ENCODE measurements around the gene DAB2IP. TPM values are rescaled to one million over a fixed set of nuclear protein-coding genes. Genes with fewer than 3 reads are reported as not detected.

The DAB2IP gene
- total RNA-seq, 2 donors from 2014 or later = 51.6 to 83.2 TPM

DNA sequence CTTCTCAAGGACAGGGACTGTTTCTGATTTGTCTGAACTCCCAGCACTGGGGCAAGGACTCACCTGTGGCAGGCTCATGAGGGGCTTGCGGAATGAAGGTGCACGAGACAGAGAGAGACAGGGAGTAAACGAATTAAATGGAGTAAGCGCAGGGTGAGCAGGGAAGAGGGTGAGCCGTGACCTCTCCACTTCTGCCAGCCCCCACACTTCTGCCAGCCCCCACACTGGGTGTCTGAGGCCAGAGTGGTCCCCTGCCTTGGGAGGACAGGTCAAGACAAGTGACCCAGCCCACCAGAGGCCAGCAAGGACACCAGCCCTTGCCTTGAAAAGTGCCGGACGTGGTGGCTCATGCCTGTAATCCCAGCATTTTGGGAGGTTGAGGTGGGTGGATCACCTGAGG, 37.2 kb downstream of the DAB2IP start:
- no peak overlapping the region for H3K4me3 ChIP-seq

DNA sequence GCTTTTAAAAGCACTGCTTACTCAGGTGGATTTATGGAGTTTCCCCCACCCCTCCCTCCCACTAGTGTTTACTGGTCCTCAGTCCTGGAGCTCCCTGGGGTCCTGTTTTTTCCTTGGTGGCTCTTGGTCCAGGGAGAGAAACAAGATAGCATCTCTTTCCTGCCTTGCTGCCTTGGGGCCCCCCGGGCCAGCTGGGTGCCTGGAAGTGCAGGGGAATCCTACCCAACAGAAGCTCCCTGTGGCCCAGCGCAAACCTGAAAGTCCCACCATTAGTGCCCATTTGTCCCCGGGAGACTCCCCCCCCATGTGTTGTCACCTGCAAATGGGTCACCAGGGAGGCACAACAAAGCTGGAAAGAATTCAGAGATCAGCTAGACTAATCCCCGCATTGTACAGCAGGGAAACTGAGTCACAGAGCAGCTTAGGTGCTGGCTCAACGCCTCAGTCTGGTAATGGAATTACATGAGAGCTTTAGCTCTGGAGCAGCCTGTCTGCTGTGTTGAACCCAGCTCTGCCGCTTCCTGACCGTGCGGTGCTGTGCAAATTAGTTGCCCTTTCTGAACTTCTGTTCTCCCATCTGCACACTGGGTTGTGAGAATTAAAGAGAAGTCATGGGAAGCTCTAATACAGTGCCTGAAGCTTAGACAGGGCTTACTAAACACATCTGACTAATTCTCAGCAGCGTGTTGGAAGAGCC, 38.2 kb downstream of the DAB2IP start:
- intact Hi-C loops (cut with DNase I) = loop anchor here (5.0 kb wide), 2 partner anchors 142 to 303 kb away; no protein-coding TSS in a partner anchor

More for the DNA sequence above, 37.2 kb downstream of the DAB2IP start:
- Histone ChIP-seq H3K9me3 (no peaks in the 10 kb centered on the region), H3K27me3 (replicated peaks; ENCODE audit: insufficient read depth) (no peaks in the 10 kb centered on the region), H3K36me3 (no peaks in the 10 kb centered on the region), H3K4me1 (replicated peaks) (no peaks in the 10 kb centered on the region), H3K27ac (no peak overlapping the region)
- intact Hi-C loops (cut with DNase I) = loop anchor here (5.0 kb wide), 2 partner anchors 141 to 304 kb away; no protein-coding TSS in a partner anchor
- TF ChIP-seq POLR2A (IDR thresholded peaks at IDR 0.05) (no peak), POLR2AphosphoS5 (IDR thresholded peaks at IDR 0.05) (no peak)
- TF ChIP-seq, protein P1, sequence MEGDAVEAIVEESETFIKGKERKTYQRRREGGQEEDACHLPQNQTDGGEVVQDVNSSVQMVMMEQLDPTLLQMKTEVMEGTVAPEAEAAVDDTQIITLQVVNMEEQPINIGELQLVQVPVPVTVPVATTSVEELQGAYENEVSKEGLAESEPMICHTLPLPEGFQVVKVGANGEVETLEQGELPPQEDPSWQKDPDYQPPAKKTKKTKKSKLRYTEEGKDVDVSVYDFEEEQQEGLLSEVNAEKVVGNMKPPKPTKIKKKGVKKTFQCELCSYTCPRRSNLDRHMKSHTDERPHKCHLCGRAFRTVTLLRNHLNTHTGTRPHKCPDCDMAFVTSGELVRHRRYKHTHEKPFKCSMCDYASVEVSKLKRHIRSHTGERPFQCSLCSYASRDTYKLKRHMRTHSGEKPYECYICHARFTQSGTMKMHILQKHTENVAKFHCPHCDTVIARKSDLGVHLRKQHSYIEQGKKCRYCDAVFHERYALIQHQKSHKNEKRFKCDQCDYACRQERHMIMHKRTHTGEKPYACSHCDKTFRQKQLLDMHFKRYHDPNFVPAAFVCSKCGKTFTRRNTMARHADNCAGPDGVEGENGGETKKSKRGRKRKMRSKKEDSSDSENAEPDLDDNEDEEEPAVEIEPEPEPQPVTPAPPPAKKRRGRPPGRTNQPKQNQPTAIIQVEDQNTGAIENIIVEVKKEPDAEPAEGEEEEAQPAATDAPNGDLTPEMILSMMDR (IDR thresholded peaks at IDR 0.05) = no peak
- no peak for DNase-seq (ENCODE audit: low spot score)
- WGBS = 92% methylated on average over 7 of the region's 7 CpGs

DNA sequence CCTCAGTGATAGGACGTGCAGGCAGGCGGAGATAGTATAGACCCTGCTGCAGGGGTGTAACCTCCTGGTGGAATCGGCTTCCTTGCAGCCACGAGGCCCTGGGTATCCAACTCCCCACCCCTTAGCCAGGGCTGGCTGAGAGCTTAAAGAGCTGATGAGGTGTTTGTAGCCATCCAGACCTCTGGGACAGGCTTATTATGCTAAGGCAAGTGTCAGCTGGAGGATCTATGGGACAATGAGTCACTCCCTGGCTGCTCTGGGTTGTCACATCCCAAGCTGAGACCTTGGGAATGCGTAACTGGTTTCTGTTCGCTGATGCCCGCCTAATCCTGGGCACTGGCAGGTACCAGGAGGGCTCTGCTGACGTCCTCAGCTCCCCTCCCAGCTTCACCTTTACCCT, 38.9 kb downstream of the DAB2IP start:
- H3K4me1 ChIP-seq (replicated peaks) = no peaks in the 10 kb centered on the region
- WGBS = 88% methylated on average over 8 of the region's 8 CpGs
- H3K4me3 ChIP-seq = no peak overlapping the region
- no peaks in the 10 kb centered on the region for H3K27me3 ChIP-seq (replicated peaks; ENCODE audit: insufficient read depth)
- no peaks in the 10 kb centered on the region for H3K36me3 ChIP-seq
- H3K27ac ChIP-seq = no peak overlapping the region
- intact Hi-C loops (cut with DNase I) = no loop called here
- no peak for DNase-seq (ENCODE audit: low spot score)
- TF ChIP-seq POLR2AphosphoS5 (IDR thresholded peaks at IDR 0.05) = no peak
- TF ChIP-seq POLR2A (IDR thresholded peaks at IDR 0.05) = no peak
- TF ChIP-seq, protein P1 (IDR thresholded peaks at IDR 0.05) = no peak
- H3K9me3 ChIP-seq = no peaks in the 10 kb centered on the region

More for the DNA sequence above, 38.2 kb downstream of the DAB2IP start:
- H3K4me1 ChIP-seq (replicated peaks) = no peaks in the 10 kb centered on the region
- WGBS = 89% methylated on average over 9 of the region's 9 CpGs
- H3K4me3 ChIP-seq = no peak overlapping the region
- H3K9me3 ChIP-seq = no peaks in the 10 kb centered on the region
- H3K27me3 ChIP-seq (replicated peaks; ENCODE audit: insufficient read depth) = no peaks in the 10 kb centered on the region
- DNase-seq (ENCODE audit: low spot score) = no peak
- TF ChIP-seq, protein P1 (IDR thresholded peaks at IDR 0.05) = no peak
- TF ChIP-seq POLR2A (IDR thresholded peaks at IDR 0.05) = no peak
- TF ChIP-seq POLR2AphosphoS5 (IDR thresholded peaks at IDR 0.05) = no peak
- no peaks in the 10 kb centered on the region for H3K36me3 ChIP-seq
- H3K27ac ChIP-seq = no peak overlapping the region

DNA sequence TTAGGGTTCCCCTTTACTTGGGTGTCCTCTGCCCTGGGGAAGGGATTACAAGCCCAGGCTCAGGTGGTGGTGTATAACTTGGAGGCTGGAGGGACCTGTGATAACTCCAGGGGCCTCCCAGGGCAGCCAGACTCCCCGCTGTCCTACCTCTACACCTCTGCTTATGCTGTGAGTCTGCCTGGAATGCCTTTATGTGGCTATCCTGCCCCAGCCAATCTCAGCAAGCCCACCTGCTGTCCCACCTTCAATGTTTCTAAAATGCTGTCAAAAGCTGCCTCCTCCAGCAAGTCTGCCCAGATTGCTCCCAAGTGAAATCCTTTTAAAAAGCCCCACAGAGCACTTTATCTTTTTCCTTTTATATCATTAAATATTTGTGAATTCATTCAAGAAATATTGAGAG, 39.3 kb downstream of the DAB2IP start:
- 100% methylated on average over 1 of the region's 1 CpG for WGBS
- TF ChIP-seq, protein P1 (IDR thresholded peaks at IDR 0.05) = no peak
- no peak for TF ChIP-seq POLR2A (IDR thresholded peaks at IDR 0.05)
- TF ChIP-seq POLR2AphosphoS5 (IDR thresholded peaks at IDR 0.05) = no peak
- Histone ChIP-seq H3K4me3 (no peak overlapping the region), H3K4me1 (replicated peaks) (no peaks in the 10 kb centered on the region), H3K27me3 (replicated peaks; ENCODE audit: insufficient read depth) (no peaks in the 10 kb centered on the region), H3K9me3 (no peaks in the 10 kb centered on the region), H3K36me3 (no peaks in the 10 kb centered on the region), H3K27ac (no peak overlapping the region)
- intact Hi-C loops (cut with DNase I) = no loop called here
- DNase-seq (ENCODE audit: low spot score) = no peak

DNA sequence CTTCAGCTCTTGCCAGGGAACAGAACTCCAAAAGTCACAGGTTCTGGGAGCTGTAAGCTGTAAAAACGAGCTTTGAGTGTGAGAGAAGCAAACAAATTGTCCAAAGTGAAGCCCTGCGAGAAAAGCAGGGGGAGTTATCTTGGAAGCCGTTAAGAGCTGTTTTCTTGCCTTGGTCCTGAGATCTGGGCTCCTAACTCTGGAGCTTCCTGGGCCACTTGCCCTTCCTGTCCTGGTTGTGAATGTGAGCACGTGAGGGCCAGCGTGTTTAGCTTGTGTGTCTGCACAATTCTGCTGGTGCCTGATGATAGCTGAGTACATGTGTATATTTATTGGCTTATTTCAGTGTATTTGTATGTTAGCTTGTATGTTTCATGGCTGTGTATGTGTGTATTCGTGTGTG, 40.5 kb downstream of the DAB2IP start:
- TF ChIP-seq, protein P1 (IDR thresholded peaks at IDR 0.05) = no peak
- TF ChIP-seq POLR2A (IDR thresholded peaks at IDR 0.05) = no peak
- TF ChIP-seq POLR2AphosphoS5 (IDR thresholded peaks at IDR 0.05) = no peak
- H3K4me1 ChIP-seq (replicated peaks) = no peaks in the 10 kb centered on the region
- H3K36me3 ChIP-seq = no peaks in the 10 kb centered on the region
- no peaks in the 10 kb centered on the region for H3K27me3 ChIP-seq (replicated peaks; ENCODE audit: insufficient read depth)
- DNase-seq (ENCODE audit: low spot score) = no peak
- no peak overlapping the region for H3K4me3 ChIP-seq
- H3K27ac ChIP-seq = no peak overlapping the region
- 48% methylated on average over 6 of the region's 6 CpGs for WGBS
- H3K9me3 ChIP-seq = no peaks in the 10 kb centered on the region
- intact Hi-C loops (cut with DNase I) = no loop called here

Data from prostate gland (tissue), 2 donors.